GM18858 (cell line): ENCODE data around the gene KDM4B.

Experiments
- ATAC-seq: cut with Tn5 transposase; IDR thresholded peaks from one replicate; pipeline ENCODE4 v1.9.1; 2021; ENCODE audit not compliant: unreplicated experiment

The KDM4B gene

GRCh38 chr19:5067678-5068077 is 98.8 kb downstream of the KDM4B start:
- no peak for ATAC-seq

DNA sequence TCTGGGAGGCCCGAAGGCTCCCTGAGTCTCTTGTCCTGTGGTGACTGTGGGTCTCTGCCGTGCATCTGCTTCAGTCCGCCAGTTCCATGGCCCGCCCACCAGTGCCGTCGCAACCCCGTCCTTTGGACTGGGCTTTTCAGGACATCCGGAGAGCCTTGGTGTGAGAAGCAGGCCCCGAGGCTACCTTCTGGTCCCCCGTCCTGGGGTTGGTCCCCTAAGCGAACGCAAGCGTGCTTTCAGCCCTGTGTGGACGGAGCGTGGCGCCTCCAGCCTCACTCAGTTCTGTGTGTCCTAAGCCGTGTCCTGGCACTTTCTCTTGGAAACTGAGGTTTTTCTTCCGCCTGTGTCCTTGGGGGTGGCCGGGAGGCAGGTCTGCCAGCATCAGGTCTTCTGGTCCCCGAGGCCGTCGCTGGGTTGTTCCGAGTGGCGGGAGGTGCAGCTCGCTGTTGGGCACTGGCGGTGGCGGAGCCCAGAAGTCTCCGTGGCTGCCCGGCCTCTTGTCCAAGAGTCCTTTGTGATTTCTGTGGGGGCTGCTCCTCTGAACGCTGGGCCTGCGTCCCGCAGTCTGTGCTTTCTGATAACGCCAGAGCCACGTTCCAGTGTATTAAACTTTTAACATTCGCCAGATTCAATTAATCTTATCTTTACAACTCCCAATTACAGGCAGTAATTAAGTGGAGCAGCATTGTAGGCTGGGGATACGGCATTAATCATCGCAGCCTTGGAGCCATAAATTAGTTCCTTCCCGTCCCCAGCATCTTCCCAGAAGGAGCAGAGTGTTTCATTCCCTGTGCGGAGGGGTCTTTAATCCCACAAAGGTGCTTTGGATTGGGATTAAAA is 99.5 kb downstream of the KDM4B start:
- ATAC-seq, result no peak

DNA sequence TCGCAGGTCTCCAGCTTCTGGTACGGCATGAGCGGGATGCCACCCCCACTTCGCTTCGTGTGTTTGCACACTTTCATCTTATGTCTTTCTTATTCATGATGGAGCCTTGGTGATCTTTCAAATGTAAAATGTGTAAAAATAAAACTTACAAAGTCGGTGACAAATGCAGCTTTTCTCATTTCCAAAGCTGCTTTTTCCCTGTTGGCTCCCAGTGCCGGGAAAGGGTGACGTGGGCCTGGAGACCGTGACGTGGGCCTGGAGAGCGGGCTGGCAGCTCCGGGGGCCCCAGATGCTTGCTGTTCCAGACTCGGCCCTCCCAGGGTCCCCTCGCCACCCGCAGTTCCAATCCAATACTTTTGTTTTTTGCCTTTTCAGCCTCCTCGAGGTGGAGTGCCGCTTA is 101.4 kb downstream of the KDM4B start:
- ATAC-seq, result no peak

DNA sequence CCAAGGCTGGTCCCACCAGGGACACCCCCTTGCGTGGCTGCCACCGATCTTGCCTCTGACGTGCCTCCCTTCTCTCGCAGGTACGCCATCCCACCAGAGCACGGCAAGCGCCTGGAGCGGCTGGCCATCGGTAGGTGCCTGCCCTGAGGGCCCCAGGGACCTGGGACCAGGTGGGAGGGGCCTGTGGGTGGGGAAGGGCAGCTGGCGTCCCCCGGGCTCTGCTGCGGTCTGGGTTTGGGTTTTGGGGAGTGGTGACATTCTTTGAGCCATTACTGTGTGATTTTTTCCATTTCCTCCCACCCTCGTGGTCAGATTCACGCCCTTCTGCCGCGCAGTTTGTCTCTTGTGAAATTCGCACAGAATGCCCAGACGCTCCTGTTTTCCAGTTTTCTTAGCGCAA is 102.0 kb downstream of the KDM4B start:
- ATAC-seq, result no peak

DNA sequence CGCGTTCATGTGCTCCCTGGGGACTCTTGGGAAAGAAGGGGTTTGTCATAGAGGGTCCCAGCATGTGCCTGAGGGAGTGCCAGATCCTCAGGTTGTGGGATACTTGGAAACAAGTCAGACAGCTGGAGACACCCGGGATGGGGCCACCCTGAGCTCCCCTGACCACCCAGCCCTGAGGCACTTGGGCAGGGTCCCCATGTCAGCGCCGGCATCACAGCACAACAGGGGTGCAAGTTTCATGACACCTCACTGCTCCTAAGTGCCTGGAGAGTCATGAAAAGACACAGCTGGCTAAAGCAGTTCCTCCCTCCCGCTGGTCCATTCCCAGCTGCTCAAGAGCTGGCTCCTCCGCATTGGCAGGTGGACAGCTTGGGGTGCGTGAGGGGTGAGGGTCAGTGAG is 102.7 kb downstream of the KDM4B start:
- ATAC-seq, result no peak

GRCh38 chr19:5072115-5072514 is 103.2 kb downstream of the KDM4B start:
- ATAC-seq, result no peak

DNA sequence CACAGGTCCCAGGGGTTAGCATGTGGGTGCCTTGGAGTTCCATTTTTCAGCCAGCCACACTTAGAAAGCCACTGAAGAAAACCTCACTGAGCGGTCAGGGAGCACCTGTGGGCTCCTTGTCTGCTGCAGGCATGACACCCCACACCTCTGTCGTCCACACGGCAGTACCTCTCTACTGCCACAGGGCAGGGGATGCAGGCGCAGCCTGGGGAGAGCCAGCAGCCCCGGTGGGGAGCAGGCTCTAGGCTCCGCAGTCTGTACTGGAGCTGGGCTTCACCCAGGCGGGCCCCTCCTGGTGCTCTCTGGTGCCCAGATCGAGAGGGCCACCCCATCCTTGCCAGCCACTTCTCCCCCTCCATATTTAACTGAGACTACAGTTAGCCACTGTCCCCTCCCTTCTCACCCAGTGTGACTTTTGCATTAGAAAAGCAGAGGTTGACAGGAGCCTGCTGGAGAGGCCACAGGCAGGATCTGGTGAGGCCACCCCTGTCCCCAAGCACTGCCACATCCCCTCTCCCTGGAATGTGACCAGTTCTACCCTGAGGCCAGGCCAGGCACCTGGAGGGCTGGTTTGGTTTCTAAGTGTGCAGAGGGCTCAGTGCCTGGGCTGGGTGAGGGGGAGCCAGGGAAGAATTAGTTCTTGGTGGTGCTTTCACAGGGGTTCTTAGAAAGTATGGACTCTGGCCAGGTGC is 104.4 kb downstream of the KDM4B start:
- ATAC-seq, result no peak

GRCh38 chr19:5074407-5074806 is 105.5 kb downstream of the KDM4B start:
- ATAC-seq, result no peak

DNA sequence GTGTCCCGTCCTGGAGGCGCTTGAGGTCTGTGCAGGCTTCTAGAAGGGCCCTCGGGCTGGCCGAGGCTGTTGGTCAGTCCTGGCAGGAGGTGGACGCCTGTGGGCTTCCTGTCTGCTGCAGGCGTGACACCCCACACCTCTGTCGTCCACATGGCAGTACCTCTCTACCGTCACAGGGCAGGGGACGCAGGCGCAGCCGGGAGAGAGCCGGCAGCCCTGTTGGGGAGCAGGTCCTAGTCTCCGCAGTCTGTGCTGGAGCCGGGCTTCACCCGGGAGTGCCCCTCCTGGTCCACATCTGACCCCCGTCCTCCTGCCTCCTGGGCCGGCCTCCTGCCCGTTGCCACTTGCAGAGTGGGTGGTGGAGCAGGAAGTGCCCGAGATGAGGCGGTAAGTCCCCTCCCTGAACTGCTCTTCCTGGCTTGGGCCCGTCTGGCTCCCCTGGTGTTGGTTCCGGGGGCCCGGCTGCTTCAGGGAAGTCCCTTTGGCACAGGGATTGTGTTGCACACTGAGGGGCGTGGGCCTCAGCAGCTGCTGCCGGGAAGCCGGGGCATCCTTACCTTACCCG is 106.0 kb downstream of the KDM4B start:
- no peak for ATAC-seq

- ATAC-seq, result no peak
Measured at GRCh38 chr19:5075597-5075996, 106.7 kb downstream of the KDM4B start.

GRCh38 chr19:5076440-5077208 is 107.7 kb downstream of the KDM4B start:
- no peak for ATAC-seq

- ATAC-seq, result no peak
Measured at GRCh38 chr19:5077209-5077515, 108.2 kb downstream of the KDM4B start.

DNA sequence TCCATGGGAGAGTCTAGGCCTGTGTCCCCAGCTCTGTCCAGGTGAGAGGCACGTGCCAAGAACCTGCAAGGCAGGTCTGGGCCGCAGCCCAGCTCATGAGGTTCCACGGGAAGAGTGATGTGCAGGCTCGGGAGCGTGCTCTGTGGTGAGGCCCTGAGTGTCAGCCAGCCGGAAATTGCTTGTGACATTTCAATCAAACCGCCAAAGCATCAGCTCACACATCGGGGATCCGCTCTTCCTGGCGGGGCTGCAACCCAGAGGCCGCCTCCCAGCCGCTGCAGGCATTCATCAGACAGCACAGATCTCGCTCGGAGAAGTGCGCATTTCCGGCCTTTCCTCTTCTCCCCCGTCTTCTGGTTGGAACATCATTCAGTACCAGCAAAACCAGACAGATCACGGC is 109.3 kb downstream of the KDM4B start:
- no peak for ATAC-seq

- no peak for ATAC-seq
Measured at GRCh38 chr19:5078666-5079065, 109.8 kb downstream of the KDM4B start.

GRCh38 chr19:5079071-5079774 is 110.3 kb downstream of the KDM4B start:
- ATAC-seq, result no peak

DNA sequence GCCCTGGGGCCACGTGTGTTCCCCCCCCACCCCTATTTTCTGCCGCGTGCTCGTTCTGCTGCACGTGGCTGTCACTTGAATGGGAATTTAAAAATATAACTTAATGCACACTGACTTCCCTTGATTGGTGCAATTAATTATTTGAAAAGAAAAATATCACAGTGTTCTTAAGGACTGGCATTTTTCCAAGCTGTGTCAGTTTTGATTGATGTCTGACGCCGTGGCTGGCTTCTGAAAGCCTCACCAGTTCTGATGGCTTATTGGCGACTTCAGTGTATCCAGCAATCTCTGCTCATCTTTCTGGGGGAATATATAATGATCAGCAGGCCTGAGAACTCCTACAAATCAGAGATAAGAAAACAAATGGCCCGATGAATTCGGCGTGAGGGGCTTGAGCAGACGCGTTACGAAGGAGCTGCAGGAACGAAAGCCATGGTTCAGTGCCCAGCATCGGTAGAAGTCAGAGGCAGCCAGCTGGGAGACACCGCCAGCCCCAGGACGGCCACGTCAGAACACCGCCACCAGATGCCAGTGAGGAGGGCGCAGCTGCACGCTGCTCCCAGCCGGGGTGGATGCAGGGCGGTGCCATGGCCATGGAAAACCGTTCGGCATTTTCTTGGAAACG is 111.2 kb downstream of the KDM4B start:
- no peak for ATAC-seq

DNA sequence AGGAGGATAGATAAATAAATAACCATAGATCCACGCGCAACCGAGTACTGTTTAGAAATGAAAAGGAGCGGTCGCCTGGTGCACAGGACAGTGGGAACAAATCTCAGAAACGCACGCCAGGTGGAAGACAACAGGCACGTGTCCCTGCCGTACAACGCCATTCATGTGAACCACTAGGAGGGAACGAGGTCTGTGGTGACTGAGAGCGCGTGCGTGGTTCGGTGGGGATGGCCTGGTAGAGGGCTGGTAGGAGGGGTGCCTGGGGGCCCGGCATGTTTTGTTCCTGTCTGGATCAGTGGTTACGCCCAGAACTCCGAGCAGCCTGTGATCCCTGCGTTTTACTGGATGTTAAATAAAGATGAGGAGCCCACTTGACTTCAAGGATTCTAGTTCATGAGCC is 111.9 kb downstream of the KDM4B start:
- ATAC-seq, result no peak

DNA sequence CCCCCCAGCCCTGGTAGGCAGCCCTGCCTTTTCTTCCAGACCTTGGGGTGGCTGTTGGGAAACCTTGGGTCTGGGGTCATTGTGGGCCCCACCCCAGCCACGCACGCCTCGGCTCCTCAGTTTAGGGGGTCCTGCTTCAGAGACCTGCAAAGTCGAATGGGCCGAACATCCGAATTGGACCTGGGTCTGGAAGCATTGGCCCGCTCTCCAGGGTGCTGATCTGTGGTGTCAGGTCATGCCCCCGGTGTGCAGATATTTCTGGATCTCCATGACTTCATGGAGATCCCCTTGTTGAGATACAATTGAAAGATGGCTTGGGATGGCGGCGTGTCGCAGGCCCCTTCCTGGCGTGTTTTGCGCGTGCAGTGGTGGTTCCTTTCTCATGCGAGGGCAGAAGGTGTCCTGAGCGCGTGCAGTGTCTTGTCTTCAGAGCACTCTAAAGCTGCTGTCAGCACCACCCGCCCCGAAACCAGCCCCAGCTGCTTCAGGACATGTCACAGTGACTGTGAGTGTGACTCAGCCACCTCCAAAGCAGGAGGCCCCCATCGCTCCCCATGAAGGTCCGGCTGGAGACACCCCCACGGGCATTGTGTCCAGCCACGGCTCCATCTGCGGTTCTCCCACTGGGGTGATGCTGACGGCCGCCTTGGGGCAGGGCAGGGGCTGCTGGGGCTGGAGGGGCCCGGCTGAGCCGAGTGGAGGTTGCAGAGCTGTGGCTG is 112.7 kb downstream of the KDM4B start:
- no peak for ATAC-seq

DNA sequence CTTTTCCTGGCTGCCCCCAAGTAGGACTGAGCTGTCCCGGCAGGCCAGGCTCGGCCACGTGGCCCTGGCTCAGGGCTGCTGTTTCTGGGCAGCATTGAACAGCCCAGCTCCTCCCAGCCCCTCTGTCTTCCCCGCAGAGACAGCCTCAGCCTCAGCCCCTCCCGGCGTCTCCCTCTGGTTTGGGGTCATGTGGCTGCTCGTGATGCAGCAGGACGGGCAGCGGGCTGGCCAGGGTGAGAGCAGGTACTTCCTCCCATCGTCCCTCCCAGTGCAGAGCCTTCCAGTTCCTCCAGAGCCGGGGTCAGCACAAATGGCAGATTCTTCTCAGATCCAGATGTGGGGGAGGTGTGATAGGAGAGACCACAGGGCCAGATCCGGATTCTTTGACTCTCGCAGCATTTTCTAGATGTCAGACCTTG is 114.6 kb downstream of the KDM4B start:
- ATAC-seq, result no peak

- no peak for ATAC-seq
Measured at GRCh38 chr19:5085566-5085965, 116.7 kb downstream of the KDM4B start.
